Pons (tissue), 1 donor: ENCODE results near the gene GRIA1.

Experiments used
- DNase-seq: peaks from one replicate; pipeline ENCODE4 v3.0.0-alpha.2; 2016; ENCODE audit warnings: low spot score

The GRIA1 gene

DNA sequence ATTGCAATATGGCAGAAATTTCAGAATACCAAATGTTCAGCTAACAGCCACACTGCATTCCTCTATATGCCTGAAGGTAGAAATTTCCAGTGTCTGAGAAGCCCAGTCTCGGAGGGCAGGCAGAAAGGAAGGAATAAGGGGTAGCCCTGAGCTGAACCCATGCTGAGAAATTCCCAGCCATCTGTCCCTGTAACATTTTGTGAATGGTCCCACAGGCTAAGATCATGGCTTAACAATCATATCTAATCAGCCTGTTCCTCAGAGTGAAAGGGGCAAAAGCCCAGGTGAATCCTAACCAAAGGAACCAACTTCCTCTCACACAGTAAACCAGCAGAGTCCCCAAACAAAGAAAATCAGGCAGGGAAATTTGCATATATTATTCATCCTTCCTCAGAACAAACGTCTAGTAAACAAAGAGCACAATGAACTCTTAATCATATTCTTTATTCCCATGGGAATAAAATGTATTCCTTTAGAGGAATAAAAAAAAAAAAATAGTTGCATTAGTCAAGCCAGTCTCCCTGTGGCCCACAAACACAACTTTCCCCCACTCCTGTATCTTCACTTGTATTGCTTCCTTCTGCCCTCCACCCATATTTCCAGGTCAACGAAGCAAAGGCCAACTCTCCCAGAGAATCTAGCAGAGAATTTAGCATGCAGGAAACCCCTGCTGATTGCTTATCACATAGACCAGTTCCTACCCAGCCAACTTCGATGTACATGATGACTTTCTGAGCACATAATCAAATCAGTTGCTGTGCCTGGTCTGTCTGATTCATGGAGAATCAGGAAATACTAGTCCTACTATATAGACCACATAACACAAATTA is 290.6 kb downstream of the GRIA1 start:
- no peak for DNase-seq

DNA sequence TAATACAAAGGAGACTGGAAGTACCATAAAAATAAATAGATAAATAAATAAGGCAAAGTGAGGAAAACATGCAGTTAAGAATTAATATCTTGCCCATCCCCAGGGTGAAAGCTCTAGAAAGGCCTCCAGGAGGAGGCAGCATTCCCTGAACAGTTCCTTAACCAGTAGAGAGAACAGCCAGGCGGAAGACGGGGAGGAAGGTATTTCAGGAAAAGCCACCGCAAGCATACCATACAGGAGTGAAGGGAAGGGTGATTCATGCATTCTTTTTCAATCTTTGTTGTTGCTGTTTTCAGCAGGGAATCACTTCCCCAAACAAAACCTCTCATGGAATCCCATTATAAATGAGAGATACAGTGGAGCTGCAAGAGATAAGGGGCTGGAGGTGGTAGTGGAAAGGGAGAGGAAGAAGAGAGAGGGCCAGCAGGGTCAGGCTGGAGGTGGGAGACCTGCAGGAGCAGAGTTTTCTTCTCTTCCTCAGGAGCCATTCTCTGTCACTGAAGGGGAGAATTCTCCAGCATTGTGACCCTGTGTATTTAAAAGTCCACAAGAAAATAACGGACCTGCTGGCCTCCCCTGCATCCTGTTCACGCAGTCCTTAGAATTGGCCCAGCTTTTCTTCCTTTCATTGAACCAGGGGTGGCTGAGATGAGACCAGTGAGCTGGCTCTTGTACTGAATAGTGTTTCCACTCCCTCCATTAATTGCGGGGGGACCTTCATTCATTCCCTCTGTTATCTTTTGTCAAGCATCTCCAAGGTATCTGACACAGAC is 292.3 kb downstream of the GRIA1 start:
- DNase-seq: no peak

DNA sequence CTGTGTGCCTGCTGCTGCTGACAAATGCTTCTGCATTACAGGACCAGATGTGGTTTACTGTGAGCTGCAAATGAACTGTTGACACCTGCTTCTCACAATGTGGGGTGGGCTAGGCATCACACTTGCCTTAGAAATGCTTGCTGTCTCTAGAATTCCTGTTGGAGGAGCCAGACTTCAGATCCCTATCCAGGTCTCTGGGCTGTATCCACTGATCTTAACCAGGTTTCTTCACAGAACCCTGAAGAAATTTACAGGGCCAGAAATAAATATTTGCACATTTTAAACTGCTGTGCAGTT is 292.8 kb downstream of the GRIA1 start:
- DNase-seq: no peak

DNA sequence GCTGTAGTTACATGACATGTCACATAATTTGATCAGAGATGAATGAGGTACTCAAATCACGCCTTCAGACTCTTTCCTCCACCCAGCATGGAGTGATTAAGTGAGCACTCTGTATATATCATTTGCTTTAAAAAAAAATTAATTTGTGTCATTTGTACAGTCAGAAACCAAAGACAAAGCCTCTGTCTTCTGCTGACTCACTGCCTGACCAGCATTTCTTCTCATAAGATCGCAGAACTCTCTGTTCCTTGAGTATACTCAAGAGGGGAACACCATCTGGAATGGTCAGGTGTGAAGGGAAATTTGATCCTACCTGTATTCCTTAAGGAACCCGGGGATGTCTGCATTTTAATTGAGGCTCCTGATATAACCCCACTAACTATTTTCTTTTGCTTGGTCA is 293.8 kb downstream of the GRIA1 start:
- no peak for DNase-seq

DNA sequence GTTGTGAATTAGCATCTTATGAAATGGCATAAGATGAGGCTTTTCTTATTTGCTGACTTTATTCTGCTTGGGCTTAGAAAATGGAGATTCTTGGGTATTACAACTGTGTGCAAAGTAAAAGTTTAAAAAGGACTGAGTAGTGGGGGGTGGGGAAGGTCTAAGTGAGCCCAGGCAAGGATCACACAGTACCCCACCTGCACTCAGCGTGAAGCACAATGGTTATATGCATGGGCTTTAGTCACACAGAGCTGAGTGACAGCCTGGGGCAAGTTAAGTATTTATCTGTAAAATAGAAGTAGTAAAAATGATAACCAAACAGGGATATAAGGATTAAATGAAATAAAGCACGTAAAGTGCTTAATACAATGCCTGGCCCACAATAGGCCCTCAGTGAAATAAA is 300.9 kb downstream of the GRIA1 start:
- no peak for DNase-seq

DNA sequence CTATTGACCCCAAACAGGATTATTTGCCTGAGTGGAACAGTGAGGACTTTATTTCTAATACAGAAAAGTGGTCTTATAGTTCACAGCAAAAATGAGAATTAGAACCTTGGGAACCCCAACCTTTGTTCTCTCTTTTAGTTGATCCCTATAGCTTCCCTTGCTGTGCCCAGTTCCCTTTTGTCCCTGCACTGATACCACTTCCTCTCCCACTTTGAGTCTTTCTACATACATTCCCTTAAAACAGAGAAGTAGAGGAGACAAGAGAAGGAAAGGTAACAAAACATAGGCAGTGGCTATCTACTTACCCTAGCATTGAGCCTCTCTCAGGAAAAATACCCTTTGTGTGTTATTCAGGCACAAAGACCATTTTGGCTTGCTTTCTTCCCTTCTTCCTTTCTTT is 301.8 kb downstream of the GRIA1 start:
- DNase-seq: peak; percentile 74

DNA sequence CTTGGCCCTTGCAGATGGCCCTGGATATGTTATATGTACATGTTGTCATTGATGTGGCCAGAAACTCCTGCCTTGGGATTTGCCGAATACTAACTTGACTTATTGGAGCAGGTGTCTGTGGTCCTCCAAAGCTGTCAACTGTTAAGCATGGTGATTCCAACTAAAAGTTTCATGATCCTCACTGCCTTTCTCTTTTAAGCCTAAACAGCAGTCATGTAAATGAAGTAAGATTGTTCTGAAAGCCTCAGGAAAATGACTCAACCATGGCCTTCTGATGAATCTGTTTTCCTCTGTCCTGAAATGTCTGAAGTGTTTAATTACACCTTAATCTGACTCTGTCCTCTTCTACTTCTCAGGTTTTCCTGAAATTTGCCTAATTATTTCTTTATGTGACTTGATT is 303.2 kb downstream of the GRIA1 start:
- DNase-seq: no peak

GRCh38 chr5:153794327-153794726 is 303.9 kb downstream of the GRIA1 start:
- no peak for DNase-seq

- DNase-seq: no peak
These were observed 306.1 kb downstream of the GRIA1 start for GRCh38 chr5:153796527-153796926.

DNA sequence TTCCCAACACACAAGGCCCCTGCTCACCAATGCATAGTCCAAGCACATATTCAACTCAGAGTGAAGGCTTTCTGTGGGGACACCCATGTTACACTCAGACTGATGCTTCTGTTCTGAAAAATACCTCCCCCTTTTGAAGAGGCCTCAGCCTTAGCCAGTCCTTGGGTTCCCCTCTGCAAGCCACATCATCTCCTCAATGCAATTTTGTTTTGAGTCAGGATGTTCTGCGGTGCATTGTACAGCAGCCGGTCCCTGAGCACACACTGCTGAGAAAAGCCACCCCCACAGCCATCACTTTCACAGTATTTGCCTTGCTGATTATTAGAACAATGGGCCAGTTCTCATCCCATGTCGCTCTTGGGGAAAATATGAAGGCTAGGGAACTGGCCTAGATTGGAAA is 307.0 kb downstream of the GRIA1 start:
- DNase-seq: no peak

DNA sequence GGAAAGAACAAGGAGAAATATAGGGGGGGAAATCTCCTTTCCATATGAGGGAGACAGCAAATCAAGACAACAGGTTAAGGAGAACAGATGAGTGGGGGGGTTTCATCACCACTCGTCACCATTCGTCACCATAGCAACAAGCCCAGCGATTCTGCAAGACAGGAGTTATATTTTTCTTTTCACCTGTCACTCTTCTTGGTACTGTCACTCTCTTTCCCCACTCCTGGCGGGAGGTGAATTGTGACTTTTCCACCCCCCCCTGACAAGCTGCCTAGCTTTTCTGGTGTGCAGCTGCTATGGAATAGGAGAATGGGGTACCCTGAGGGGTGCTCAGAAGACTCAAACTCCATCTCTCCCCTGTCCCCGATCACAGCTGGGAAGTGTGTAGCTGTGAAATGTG is 308.4 kb downstream of the GRIA1 start:
- DNase-seq: no peak

DNA sequence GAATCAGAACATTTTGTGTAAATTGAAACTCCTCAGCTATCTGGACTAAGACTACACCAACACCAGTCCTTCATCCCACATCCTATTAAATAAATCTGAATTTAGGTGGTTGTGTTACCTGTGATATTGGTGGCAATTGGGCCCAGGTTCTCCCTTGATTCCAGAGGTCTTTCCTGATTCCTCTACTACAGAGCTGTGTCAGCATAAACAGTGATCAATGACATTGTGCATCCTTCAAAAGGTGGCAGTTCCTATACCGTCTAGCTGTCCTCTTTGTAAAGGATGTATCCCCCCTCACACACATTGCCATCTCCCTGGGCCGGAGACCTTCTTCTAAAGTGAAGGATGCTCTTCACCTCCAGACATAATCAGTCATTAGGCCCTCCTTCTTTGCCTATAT is 309.0 kb downstream of the GRIA1 start:
- no peak for DNase-seq

DNA sequence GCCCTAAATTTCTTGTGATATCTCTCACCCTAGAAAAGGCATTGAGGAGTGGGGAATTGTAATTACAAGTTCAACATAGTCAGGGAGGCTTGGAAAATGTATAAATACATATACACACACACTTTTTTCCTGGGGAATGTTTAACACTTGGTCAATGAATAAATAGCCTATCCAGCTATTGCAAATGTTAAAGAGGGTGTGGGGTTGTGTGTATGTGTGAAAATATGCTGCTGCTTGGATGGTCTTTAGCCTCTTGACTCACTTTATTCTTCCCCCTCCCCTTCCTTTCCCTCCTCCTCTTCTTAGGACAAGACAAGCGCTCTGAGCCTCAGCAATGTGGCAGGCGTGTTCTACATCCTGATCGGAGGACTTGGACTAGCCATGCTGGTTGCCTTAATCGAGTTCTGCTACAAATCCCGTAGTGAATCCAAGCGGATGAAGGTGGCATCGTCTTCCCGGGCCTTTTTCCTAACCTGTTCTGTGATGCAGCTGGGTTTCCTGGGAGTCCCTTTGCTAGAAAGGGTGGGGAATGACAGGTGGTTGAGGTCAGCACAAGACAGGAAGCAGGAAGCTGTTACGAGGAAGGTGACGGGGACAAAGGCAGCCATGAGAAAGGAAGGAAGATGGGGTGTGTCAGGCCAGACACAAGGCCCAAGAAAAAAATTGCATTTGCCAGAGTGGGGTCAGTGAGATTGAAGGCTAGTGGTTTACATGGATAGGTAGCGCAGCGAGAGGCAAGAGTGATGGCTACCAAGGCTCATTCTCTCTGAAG is 311.8 kb downstream of the GRIA1 start:
- DNase-seq: no peak

DNA sequence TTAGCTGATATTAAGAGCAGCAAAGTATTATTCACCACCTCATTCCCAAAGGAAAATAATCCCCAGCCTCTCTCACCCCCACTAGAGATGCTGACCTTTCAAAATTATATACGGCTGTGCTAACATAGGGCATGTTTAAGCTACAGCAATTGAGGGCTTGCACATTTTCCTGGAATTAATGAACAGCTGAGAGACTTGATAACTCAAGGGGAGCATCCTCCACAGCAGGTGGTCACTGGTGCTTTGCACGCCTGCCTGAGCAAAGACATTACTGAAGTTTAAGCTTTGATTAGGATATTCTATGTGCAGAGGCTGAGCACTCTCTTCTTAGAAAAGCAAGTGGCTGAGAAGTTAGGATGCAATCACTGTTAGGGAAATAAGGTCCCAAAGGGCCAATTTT is 317.3 kb downstream of the GRIA1 start:
- no peak for DNase-seq

DNA sequence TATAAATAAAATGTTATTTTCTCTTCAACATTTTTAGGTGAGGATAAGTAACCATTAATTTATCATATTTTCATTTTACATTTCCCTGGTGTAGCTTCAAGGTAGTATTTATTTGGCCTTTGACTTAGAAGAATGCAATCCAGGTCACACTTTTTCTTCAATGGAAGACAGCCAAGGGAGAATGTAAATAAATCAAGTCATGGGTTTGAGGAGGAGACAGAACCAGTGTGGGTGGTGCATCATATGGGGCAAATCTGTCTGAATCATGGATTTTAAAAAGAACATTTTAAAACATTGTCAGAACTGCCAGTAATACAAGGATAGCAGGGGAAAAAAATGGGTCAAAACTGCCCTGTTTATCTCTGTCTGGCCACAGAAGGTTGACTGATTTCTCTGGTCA is 318.7 kb downstream of the GRIA1 start:
- no peak for DNase-seq

DNA sequence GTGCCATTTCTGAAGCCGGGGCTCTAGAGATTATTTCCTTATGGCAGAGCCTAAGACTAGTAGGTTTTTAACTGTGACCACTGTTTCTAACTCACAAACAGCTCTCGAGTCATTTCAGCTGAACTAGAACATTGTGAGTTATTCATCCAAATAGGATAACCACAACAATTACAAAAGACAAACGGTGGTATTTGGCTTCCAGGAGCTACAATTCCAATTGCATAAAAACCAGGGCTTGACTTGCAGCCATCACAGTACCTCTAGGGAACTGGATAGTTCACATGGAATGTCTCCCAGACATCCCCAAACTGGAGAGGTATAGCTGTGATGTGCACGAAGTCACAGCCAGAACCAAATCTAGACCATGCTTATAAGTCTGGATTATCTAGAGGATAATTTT is 323.4 kb downstream of the GRIA1 start:
- no peak for DNase-seq

DNA sequence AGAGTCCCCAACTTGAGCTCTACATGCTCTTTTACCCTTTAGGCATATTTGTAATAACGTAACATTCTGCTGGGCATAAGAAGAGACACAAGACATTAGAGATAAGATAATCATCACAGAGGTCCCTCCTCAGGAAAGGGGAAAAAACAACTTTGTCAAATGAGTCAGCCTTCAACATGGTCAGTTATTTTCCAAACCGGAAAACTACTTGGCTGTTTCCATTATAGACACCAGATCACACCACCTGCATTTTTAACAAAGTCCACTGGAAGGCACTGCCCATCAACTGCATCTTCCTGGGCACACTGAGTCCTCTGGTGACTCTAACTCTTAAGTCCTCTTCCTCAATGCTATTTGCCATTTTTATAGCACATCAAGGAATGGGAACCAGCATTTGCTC is 326.4 kb downstream of the GRIA1 start:
- DNase-seq: no peak

DNA sequence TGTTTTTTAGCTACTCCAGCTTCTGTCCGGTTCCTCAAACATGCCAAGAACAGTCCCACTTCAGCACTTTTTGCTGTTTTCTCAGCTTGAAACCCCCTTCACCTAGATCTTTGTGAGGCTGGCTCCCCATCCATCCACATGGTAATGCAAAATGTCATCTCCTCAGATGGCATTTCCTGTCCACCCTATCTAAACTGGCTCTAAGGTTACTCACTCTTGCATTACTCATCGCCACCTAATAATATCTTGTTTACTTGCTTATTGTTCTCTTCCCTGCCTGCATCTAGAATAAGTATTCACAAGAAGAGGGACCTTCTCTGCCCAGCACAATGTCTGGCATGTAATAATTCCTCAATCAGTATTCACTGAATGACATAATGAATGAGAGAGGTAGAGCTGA is 328.2 kb downstream of the GRIA1 start:
- DNase-seq: no peak

- no peak for DNase-seq
These were observed 332.6 kb downstream of the GRIA1 start for GRCh38 chr5:153823036-153823435.

- no peak for DNase-seq
These were observed 334.4 kb downstream of the GRIA1 start for GRCh38 chr5:153824909-153825308.

DNA sequence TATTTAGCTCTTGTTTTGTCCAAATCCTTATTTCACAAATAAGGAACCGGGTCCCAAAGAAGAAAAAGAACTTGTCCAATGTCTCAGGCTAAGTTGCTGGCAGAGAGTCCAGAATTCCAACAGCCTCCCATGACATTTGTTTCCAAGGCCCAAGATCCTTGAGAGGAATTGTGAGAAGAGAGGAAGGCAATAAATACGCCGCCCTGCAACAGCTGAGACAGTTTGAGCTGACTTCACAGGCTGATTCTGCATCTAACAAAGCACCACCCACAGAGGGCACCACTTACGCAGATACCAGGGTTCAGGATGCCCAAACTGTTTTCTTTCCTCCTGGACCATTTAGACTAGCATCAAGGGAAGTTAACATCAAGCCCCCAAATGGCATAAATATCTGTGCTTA is 336.9 kb downstream of the GRIA1 start:
- peak; percentile 50 for DNase-seq

- DNase-seq: no peak
These were observed 339.1 kb downstream of the GRIA1 start for GRCh38 chr5:153829510-153830065.

DNA sequence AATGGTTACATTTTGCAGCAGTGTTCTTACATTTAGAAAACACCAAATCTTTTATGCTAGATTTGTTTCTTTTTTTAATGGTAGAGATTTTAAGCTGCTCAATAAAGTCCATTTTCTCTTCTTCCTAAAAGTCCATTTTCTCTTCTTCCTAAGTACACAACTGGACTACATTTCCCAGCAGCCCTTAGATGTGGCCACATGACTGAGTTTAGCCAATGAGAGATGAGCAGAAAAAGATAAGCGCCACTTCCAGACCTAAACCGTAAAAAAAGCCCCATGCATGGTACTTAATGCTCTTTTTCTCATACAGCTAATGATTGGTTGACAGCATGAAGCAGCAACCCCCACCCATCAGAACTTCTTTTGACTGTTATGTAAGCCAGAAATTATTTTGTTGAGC is 341.5 kb downstream of the GRIA1 start:
- peak; percentile 17 for DNase-seq
